Activated CD8-positive, alpha-beta T cell treated with anti-CD3 and anti-CD28 coated beads for 36 hours (primary cell): ENCODE results near the gene FAR2. TPM values are rescaled to one million over a fixed set of nuclear protein-coding genes. Genes with fewer than 3 reads are reported as not detected.

Source experiments
- ATAC-seq: fragments of 200-7000 bp; cut with Tn5 transposase; one replicate; pipeline ENCODE4 v1.10.0; 2021; ENCODE audit warnings: mild to moderate bottlenecking, moderate library complexity
- CTCF ChIA-PET: fragments of 350-600 bp; sonication (Branson Sonifier 250); formaldehyde crosslinking; loops from one replicate; lab custom pipeline; 2021; ENCODE audit warnings: antibody characterized with exemption; lab: Charles Lee
- POLR2A ChIA-PET: fragments of 350-600 bp; sonication (Branson Sonifier 250); formaldehyde crosslinking; loops from one replicate; lab custom pipeline; 2021; ENCODE audit warnings: antibody characterized with exemption; lab: Charles Lee
- DNase-seq: peaks from one replicate; pipeline ENCODE4 v3.0.0-alpha.2; 2020
- H3K27ac Mint-ChIP-seq: one replicate; pipeline ENCODE4 v1.8.0; 2021; ENCODE audit warnings: mild to moderate bottlenecking, mixed read lengths
- H3K27me3 Mint-ChIP-seq: one replicate; pipeline ENCODE4 v1.8.0; 2021; ENCODE audit warnings: mixed read lengths
- H3K36me3 Mint-ChIP-seq: one replicate; pipeline ENCODE4 v1.8.0; 2021; ENCODE audit warnings: low read depth, mixed read lengths
- H3K4me1 Mint-ChIP-seq: one replicate; pipeline ENCODE4 v1.8.0; 2021; ENCODE audit warnings: low read depth, mixed read lengths
- H3K4me3 Mint-ChIP-seq: one replicate; pipeline ENCODE4 v1.8.0; 2021; ENCODE audit warnings: mild to moderate bottlenecking, moderate library complexity, mixed read lengths
- H3K9me3 Mint-ChIP-seq: one replicate; pipeline ENCODE4 v1.8.0; 2021; ENCODE audit warnings: mixed read lengths
- intact Hi-C: fragments of 100-400 bp; cut with micrococcal nuclease; formaldehyde crosslinking; loops from one replicate; pipeline ENCODE4 v1.10.0; 2022
- total RNA-seq, 2 experiments: library from RNA; stranded (reverse); gene quantifications; one replicate each; pipeline ENCODE4 v1.2.3, GENCODE V29; 2021
- TF ChIP-seq, protein P1 (sequence below): fragments of 200-600 bp; IDR thresholded peaks from one replicate; pipeline ENCODE4 v1.8.0; 2022; ENCODE audit warnings: antibody characterized with exemption, mild to moderate bottlenecking

FAR2 gene
- total RNA-seq, 2 experiments from 2014 or later = 6.0 to 7.0 TPM

DNA sequence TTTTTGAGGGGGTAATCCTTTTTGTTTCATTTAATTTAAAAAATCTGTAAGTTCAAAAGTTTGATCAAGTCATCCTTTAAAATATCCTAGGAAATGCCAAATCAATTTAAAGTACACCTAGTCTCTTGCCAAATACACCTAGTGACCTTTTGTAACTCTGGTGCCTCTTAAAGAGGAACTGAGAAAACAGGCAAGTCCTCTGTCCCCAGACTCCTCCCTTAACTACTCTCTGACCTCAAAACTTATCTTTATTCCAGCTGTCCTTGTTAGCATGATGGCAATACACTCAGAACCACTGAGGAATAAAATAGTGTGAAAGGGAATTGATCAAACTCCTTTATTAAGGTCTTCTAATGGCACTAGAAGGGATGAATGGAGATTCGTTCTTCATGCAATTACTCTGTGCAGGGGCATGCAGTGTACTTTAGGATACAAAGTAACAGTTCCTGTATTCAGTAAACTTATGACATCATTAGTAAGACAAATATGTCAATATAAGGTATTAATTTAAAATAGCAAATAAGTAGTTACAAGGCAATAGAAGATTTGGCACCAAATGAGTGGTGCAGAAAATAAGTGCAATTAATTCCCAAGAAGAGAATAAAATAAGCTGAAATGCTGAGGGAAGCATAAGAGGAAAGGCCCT is 3.3 kb downstream of the FAR2 start:
- DNase-seq (no peak), ATAC-seq (no peak)
- H3K27ac Mint-ChIP-seq = no peak overlapping the region
- no peaks in the 10 kb centered on the region for H3K9me3 Mint-ChIP-seq
- H3K4me1 Mint-ChIP-seq = peaks cover 7% of the 10 kb centered on the region
- TF ChIP-seq, protein P1, sequence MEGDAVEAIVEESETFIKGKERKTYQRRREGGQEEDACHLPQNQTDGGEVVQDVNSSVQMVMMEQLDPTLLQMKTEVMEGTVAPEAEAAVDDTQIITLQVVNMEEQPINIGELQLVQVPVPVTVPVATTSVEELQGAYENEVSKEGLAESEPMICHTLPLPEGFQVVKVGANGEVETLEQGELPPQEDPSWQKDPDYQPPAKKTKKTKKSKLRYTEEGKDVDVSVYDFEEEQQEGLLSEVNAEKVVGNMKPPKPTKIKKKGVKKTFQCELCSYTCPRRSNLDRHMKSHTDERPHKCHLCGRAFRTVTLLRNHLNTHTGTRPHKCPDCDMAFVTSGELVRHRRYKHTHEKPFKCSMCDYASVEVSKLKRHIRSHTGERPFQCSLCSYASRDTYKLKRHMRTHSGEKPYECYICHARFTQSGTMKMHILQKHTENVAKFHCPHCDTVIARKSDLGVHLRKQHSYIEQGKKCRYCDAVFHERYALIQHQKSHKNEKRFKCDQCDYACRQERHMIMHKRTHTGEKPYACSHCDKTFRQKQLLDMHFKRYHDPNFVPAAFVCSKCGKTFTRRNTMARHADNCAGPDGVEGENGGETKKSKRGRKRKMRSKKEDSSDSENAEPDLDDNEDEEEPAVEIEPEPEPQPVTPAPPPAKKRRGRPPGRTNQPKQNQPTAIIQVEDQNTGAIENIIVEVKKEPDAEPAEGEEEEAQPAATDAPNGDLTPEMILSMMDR = no peak
- H3K27me3 Mint-ChIP-seq = peaks cover 10% of the 10 kb centered on the region
- ChIA-PET CTCF (interaction anchor here (0.6 kb wide), 1 partner anchor 15 kb away, joined by 4 read pairs; no protein-coding TSS in a partner anchor), POLR2A (no interaction called here)
- peaks cover 3% of the 10 kb centered on the region for H3K36me3 Mint-ChIP-seq
- no peak overlapping the region for H3K4me3 Mint-ChIP-seq
- intact Hi-C loops = no loop called here

DNA sequence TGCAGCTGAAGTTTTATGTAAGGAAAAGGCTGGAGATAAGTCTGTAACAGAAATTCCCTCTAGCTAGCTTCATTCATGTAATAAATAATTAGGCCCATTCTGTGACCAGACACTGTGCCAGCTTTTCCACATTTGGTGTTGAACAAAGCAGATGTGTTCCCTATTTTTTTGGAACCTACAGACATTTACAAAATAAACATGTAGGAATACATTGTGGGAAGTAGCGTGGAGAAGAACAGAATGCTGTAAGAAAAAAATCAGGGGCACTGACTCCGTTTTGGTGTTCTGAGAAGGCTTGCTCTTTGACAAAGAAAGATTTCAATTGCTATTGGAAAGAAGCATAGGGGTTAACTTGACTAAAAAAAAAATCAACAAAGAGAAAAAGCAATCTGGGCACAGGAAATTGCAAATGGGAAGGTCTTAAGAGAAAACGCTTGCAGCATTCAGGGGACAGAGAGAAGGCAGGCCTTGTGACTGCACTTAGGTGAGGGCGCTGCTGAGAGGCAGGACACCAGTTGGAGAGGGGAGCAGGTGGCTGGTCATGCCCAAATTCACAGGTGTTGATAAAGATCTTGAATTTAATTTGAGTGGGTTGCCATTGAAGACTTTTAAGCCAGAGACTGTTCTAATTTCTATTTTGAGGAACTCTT is 4.0 kb downstream of the FAR2 start:
- intact Hi-C loops = no loop called here

DNA sequence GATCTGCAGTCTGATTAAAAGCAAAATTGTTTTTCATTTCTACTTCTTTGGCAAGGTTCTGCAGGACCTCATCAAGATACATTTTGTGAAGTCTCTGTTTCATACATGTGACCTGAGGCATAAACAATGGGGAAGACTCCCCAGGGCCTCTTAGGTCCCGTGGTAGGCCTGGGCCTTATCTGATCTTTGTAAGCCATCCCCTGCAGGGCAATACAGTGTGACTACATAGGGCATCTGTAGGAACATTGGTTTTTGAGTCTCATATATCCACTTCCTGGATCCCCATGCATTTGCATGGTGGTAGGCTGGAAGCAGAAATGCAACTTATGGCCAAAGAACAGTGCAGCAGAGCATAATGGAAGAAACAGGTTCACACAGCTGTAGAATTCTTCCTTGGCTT is 6.0 kb downstream of the FAR2 start:
- TF ChIP-seq, protein P1 = no peak
- ChIA-PET CTCF (no interaction called here), POLR2A (no interaction called here)
- Mint-ChIP-seq H3K36me3 (peaks cover 4% of the 10 kb centered on the region), H3K4me3 (no peak overlapping the region), H3K9me3 (peaks cover 4% of the 10 kb centered on the region), H3K4me1 (peaks cover 12% of the 10 kb centered on the region), H3K27ac (no peak overlapping the region), H3K27me3 (peaks cover 4% of the 10 kb centered on the region)
- ATAC-seq (no peak), DNase-seq (no peak)
- intact Hi-C loops = no loop called here

More for the DNA sequence above, 4.0 kb downstream of the FAR2 start:
- TF ChIP-seq, protein P1 = no peak
- no peaks in the 10 kb centered on the region for H3K9me3 Mint-ChIP-seq
- peaks cover 3% of the 10 kb centered on the region for H3K36me3 Mint-ChIP-seq
- peaks cover 6% of the 10 kb centered on the region for H3K4me1 Mint-ChIP-seq
- ATAC-seq = no peak
- peaks cover 10% of the 10 kb centered on the region for H3K27me3 Mint-ChIP-seq
- ChIA-PET CTCF (no interaction called here), POLR2A (no interaction called here)
- H3K27ac Mint-ChIP-seq = no peak overlapping the region
- no peak overlapping the region for H3K4me3 Mint-ChIP-seq
- no peak for DNase-seq

DNA sequence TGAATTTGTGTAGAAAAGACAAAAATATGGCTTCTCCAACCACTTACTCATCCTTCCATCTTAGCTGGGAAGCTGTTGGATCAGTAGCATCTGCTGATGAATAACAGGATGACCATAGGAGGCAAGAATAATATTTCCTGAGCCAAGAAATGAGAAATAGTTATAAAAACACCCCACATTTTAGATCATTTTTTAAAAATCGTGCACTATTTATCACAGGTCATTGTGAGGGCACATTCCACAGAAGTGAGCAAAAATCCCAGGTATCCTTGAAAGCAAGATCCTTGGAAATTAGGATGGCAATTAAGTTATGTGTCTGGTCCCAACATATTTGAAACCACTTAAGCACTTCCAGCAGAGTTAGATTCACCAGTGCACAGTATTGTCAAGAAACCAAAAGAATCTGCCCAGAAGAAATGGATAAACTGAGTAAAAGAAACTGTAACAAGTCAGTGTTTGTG is 8.4 kb downstream of the FAR2 start:
- no peak overlapping the region for H3K4me3 Mint-ChIP-seq

More for the DNA sequence above, 8.4 kb downstream of the FAR2 start:
- TF ChIP-seq, protein P1 = no peak
- ATAC-seq = no peak
- POLR2A ChIA-PET = interaction anchor here (0.7 kb wide), 1 partner anchor 81 kb away, joined by 4 read pairs; no protein-coding TSS in a partner anchor
- no peak for DNase-seq
- peaks cover 4% of the 10 kb centered on the region for H3K9me3 Mint-ChIP-seq
- intact Hi-C loops = no loop called here
- H3K27ac Mint-ChIP-seq = no peak overlapping the region
- peaks cover 3% of the 10 kb centered on the region for H3K36me3 Mint-ChIP-seq
- H3K27me3 Mint-ChIP-seq = no peaks in the 10 kb centered on the region
- CTCF ChIA-PET = interaction anchor here (1.0 kb wide), 1 partner anchor 9 kb away, joined by 3 read pairs; no protein-coding TSS in a partner anchor
- H3K4me1 Mint-ChIP-seq = peaks cover 16% of the 10 kb centered on the region
